GM04504 (cell line): Measurements from ENCODE around the gene RNF157.
A peak's percentile ranks its signal among the peaks of the same experiment; 100 is the strongest.

ENCODE experiments used
- DNase-seq: peaks from one replicate; pipeline ENCODE4 v3.0.0-alpha.2; 2012; ENCODE audit warnings: low read depth

The RNF157 gene

GRCh38 chr17:76155988-76156661 is 84.2 kb downstream of the RNF157 start:
- no peak for DNase-seq

DNA sequence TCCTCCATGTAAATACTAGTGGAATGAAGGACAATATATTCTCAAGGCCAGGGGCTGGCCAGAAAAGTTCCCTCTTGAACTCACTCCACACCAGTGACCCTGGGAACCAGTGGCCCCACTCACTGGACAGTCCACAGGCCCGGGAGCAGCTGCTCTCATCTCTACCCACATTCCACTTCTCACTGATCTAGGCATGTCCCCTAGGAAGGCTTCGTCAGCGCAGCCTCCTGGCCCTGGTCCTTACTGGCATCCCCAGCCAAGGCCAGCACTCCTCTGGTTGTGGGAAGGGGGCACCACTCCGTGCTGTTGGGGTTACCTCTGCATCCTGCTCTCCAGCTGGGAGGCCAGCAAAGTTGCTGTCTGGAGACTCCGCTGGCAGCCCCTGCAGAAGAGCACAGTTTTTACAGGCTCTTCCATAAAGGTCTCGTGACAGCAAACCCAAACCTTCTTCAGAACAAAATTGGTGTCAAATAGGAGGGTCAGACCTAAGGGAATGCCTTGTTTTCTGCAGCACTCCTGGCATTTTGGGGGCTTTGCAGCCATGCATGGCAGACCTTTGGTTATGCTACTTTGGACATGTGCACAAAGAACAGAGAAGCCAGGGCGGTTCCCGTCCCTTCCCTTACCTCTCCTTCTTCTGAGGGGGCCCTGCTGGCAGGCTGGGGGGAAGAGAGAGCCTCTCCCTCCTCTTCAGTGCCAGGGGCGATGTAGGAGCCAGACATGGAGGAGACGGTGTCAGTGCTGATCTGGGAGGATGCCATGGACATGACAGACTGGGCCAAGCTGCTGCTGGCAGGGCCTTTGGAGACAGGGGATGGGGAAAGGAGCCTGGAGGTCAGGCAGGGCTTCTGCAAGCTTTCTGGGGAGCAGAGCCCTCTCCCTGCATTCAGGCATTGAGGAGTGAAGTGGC is 85.1 kb downstream of the RNF157 start:
- no peak for DNase-seq

DNA sequence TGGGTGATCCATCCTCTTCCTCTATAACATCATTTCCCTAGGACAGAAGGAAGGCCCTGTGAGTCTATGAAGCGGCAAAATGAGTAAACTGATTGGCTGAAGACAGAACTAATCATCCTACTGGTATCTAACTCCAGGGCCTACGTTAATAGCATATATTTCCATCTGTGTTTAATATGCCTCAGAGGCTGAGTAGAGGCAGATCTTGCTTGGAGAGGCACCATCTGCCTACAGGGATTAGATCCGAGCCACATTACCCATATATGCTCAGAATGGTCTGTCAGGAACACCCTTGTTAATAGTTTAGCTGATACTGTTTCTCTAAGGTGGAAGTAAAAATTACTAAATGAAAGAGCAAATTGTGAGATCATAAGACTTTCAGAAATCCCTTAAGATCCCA is 86.0 kb downstream of the RNF157 start:
- DNase-seq = no peak

DNA sequence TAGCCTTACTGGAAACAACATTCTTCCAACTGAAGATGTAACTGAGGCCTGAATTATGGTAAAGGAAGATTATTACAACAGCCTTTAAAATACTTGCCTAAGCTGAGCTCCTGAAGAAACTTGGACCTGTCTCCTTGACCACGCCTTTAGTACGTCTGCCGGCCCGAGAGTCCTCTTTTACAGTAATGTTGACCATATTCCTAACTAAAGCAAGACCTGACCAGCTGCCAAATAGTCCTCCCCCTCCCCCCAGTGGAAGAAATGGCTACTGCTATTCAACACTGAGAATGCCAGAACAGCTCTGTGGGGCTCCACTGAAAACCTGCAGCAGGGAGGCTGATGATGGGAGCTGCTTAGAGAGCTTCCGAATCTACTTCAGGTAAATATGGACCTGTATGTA is 86.7 kb downstream of the RNF157 start:
- DNase-seq = peak; percentile 5

GRCh38 chr17:76153202-76153601 is 87.1 kb downstream of the RNF157 start:
- no peak for DNase-seq

DNA sequence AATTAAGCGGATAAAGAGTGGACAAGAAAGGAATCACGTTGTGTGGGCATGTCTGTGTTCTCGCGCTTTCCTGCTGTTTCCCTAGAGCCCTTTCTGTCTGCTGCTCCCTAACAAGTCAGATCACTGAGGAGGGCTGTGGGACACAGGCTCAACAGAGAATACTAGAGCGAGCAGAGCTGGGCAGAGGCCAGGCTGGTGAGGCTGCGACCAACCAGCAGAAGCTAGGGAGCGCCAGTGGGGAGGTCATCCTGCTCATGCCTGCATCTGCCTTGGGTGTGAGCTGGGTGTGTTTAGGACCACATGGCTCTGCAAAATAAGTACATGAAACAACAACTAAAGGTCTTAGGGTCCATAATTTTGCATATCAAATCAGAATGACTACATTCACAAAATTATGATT is 87.7 kb downstream of the RNF157 start:
- DNase-seq = no peak

GRCh38 chr17:76151896-76152454 is 88.3 kb downstream of the RNF157 start:
- no peak for DNase-seq

DNA sequence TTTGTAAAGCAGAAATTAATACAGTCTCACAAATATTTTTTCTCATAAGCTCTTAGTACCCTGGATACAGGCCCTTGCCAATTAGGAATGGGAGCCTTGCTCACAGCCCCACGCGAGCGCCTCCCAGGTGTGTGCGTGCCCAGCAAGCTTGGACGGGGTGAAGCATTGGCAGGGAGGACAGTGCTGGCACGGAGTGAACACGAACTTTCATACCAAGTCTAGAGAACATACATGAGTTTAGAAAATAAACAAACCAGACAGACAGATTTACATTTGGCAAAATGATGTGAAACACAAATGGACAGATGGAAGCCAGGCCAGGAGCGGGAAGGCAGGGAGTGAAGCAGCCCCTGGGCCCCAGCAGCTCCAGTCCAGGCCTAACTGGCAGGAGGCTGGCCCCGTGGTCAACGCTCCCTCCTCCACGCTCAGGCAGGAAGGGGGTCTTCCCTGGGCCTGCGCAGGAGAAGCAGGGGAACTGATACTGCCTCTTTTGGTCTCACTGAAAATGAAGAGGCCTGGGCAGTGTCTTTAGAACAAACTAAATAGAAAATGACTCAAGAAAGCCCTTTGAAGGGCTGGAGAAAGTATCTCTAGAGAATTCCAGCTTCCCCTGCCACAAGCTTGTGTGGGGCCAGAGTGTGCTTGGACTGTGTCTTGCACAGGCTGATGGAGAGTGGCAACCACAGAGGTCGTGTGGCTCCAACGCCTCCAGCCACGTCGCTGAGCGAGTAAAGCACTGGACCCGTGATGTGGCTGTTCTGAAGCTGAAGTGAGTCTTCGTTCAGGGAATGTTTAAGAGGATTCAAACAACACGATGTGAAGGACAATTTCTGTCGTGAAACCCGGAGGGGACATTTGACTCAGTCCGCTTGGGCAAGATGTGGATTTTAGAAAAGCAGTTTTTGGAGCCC is 89.3 kb downstream of the RNF157 start:
- no peak for DNase-seq

DNA sequence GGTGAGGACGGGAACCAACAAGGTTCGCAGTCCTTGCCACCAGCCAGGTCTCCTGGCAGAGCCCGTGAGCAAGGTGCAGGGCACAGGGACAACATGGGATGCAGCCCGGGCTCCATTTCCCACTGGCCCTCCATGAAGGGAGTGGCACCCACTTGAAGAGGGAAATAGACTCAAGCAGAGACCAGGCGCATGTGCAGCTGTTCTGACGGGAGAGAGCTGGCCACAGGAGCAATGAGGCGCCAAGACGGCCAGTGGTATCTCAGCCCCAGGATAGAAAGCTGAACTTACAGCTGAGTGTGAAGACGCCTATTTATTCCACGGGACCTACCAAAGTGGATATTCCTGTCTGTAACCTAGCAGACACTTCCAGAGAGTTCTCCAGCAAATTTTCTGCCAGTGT is 91.1 kb downstream of the RNF157 start:
- DNase-seq = no peak

DNA sequence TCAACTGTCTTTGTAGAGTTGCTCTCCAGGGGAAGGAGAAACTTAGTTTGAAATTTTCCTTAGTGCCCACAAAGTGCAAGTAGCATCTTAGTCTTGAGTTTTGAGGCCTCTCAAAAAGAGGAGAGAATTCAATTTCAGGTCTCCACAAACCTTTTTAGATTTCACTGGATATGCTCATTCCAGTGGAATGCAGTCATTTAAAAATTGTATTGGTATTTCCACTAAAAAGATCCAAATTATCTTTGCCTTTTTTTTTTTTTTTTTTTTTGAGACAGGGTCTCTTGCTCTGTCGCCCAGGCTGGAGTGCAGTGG is 92.3 kb downstream of the RNF157 start:
- DNase-seq = no peak

DNA sequence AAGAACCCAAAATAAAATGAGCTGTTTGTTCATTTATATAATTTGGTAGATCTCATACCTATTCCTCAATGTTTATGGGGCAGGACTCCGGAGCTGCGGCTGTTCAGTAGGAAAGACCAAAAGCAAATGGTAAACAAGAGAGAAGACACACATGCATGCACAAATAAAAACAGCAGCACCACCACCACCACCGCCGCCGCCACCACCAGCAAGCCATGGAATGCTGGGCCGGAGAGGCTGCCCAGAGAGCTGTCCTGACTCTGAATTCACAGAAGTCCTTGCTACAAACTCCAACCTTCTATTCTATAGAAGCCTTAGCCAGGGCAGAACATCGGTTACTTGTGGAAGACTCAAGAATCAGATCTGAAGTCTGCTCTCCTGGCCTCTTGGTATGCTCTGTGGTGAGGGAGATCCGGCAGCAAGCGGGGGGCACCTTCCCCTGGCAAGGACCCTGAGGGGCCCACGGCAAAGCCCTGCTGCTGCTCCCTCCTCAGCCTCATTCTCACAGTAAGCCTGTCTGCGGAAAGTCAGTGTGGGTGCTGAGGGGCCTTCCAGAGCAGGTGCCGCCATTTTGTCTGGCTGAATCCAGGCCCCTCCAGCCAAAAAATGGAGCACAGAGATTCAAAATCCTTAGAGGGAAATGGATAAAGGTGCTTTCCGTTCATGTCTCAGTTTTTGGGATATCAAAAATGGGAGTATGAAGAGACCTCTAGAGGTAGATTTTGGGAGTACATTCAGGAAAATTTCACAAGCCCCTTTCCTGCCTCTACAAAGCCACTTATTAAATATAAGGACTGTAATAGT is 92.9 kb downstream of the RNF157 start:
- no peak for DNase-seq

GRCh38 chr17:76146053-76146851 is 94.0 kb downstream of the RNF157 start:
- DNase-seq = no peak

- no peak for DNase-seq
These were observed 94.9 kb downstream of the RNF157 start for GRCh38 chr17:76145231-76146052.

DNA sequence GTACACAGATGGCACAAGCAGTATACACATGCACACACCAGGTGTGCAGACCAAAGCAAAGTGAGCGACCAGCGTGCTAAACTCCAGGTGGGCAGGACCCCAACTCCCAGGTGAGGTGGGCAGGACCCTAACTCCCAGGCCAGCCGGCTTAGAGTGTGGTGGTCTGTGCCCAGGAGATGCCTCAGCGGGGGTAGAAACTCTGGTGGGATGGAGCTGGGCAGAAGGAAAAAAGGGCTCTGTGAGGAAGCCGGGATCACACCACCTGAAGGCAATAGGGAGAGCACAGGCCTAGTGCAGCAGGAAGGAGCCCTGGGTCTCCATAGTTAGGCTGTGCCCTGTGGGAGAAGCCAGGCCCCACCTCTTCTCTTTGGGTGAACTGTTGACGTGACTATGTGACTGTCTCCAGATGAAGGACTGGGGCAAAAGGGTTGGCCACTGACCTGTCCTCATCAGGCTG is 97.7 kb downstream of the RNF157 start:
- DNase-seq = no peak

- DNase-seq = no peak
These were observed 98.2 kb downstream of the RNF157 start for GRCh38 chr17:76142039-76142584.

- DNase-seq = peak; percentile 54
These were observed 98.9 kb downstream of the RNF157 start, which contains the start of gene FOXJ1 for GRCh38 chr17:76141212-76142038. Gene FOXJ1, minus strand, starts transcription at chr17:76141245. Its CDS starts 850 bp downstream, at chr17:76140395.

- DNase-seq = no peak
These were observed 99.6 kb downstream of the RNF157 start for GRCh38 chr17:76140661-76141211.
